Erythroblast (primary cell): ENCODE data around the gene PRRT2.

ENCODE experiments used
- GATA1 ChIP-seq: IDR thresholded peaks from 2 replicates; pipeline ENCODE4 v1.6.1; 2011; ENCODE audit warnings: low read depth, mild to moderate bottlenecking, control low read depth, low read length, moderate library complexity
- POLR2A ChIP-seq: IDR thresholded peaks from 2 replicates; pipeline ENCODE4 v1.6.1; 2011; ENCODE audit warnings: mild to moderate bottlenecking, low read length

DNA sequence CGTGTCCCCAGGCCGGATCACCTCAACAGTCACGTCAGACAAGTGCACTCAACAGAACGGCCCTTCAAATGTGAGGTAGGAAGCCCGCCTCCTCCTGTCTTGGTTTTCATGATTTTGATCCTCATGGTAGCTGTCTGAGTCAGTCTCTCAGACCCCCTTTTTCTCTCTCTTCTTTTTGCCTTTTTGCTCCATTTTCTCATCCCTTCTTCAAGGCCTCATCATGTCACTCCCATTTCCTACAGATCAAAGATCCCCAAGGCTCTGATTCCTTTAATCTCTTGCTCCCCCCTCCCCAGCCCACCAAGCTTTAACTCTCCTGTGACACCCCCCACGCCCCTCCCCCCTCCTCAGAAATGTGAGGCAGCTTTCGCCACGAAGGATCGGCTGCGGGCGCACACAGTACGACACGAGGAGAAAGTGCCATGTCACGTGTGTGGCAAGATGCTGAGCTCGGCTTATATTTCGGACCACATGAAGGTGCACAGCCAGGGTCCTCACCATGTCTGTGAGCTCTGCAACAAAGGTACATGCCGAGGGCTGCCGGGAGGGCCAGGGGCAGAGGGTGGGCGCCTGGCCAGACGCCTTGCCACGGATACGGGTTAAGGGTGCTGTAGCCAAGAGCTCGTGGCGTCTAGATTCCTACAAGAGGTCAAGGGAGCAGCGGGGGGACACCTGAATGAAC lies 3.6 kb upstream of the PRRT2 start:
- no peak for TF ChIP-seq GATA1
- no peak for TF ChIP-seq POLR2A
